CD14-positive monocyte (primary cell): ENCODE measurements around the gene CDK5. TPM values are rescaled to one million over a fixed set of nuclear protein-coding genes. Genes with fewer than 3 reads are reported as not detected.

Source experiments
- DNase-seq, 3 donors: peaks; one replicate each; pipeline ENCODE4 v3.0.0-alpha.2; 2011 to 2022
- H2AFZ ChIP-seq: 2 replicates; pipeline ENCODE4 v1.6.0; 2012; ENCODE audit warnings: mild to moderate bottlenecking, low read depth, low read length, inconsistent platforms; ENCODE audit not compliant: insufficient read depth, poor library complexity, severe bottlenecking
- H3K27ac ChIP-seq, 2 donors: 1 replicate in 1 of 2; 2 replicates in 1 of 2; pipeline ENCODE4 v1.5.1; 2012 to 2013; ENCODE audit warnings: low read length in 2 of 2, control low read depth in 1 of 2, inconsistent platforms in 1 of 2, low read depth in 1 of 2, mild to moderate bottlenecking in 1 of 2
- H3K27me3 ChIP-seq, 2 donors: one replicate each; pipeline versions ENCODE4 v1.6.0 to v1.6.1; 2011 to 2013; ENCODE audit warnings: low read length in 2 of 2; ENCODE audit not compliant: control insufficient read depth in 2 of 2, insufficient read depth in 2 of 2
- H3K36me3 ChIP-seq, 2 donors: replicated peaks in 1 of 2; 1 replicate in 1 of 2; 2 replicates in 1 of 2; pipeline versions ENCODE4 v1.5.1 to v1.6.1; 2012 to 2013; ENCODE audit warnings: low read length in 2 of 2, control low read depth in 1 of 2, inconsistent platforms in 1 of 2, mild to moderate bottlenecking in 1 of 2; ENCODE audit not compliant: insufficient read depth in 2 of 2, control insufficient read depth in 1 of 2
- H3K4me1 ChIP-seq, 2 donors: 1 replicate in 1 of 2; 2 replicates in 1 of 2; pipeline versions ENCODE4 v1.5.1 to v1.6.1; 2012 to 2013; ENCODE audit warnings: low read length in 2 of 2, control low read depth in 1 of 2, inconsistent platforms in 1 of 2, mild to moderate bottlenecking in 1 of 2, moderate library complexity in 1 of 2; ENCODE audit not compliant: insufficient read depth in 2 of 2, control insufficient read depth in 1 of 2
- H3K4me2 ChIP-seq: replicated peaks from 2 replicates; pipeline ENCODE3; 2012; ENCODE audit warnings: low read length, moderate library complexity, mild to moderate bottlenecking; ENCODE audit not compliant: poor library complexity, severe bottlenecking; ENCODE audit errors: extremely low read depth
- H3K4me3 ChIP-seq, 3 experiments: fragments of 200-600 bp in 1 of 3; sonication (generic) in 1 of 3; replicated peaks in 1 of 3; 1 replicate in 2 of 3; 2 replicates in 1 of 3; pipeline ENCODE4 v1.5.1; 2011 to 2013; ENCODE audit warnings: low read length in 3 of 3, mild to moderate bottlenecking in 3 of 3, control low read depth in 2 of 3, low read depth in 2 of 3, inconsistent platforms in 1 of 3, moderate library complexity in 1 of 3
- H3K79me2 ChIP-seq: 2 replicates; pipeline ENCODE4 v1.6.0; 2012; ENCODE audit warnings: mild to moderate bottlenecking, control low read depth, inconsistent platforms, low read length, moderate library complexity; ENCODE audit not compliant: insufficient read depth
- H3K9ac ChIP-seq: 2 replicates; pipeline ENCODE4 v1.6.0; 2017; ENCODE audit warnings: low read length, mild to moderate bottlenecking; ENCODE audit not compliant: insufficient read depth, poor library complexity, severe bottlenecking
- H3K9me3 ChIP-seq, 2 donors: replicated peaks in 1 of 2; 1 replicate in 1 of 2; 2 replicates in 1 of 2; pipeline versions ENCODE4 v1.5.1 to v1.6.1; 2012 to 2013; ENCODE audit warnings: low read length in 2 of 2, control low read depth in 1 of 2; ENCODE audit not compliant: control insufficient read depth in 1 of 2, insufficient read depth in 1 of 2
- H4K20me1 ChIP-seq: 2 replicates; pipeline ENCODE4 v1.6.0; 2012; ENCODE audit warnings: mild to moderate bottlenecking, low read length, control low read depth, moderate library complexity; ENCODE audit not compliant: insufficient read depth
- H3K27ac Mint-ChIP-seq, 7 donors: one replicate each; pipeline ENCODE4 v1.8.0; 2020; ENCODE audit warnings: mild to moderate bottlenecking in 7 of 7, mixed read lengths in 7 of 7, moderate library complexity in 6 of 7, inconsistent platforms in 2 of 7
- H3K27me3 Mint-ChIP-seq, 3 donors: one replicate each; pipeline ENCODE4 v1.8.0; 2021 to 2022; ENCODE audit warnings: low read depth in 3 of 3, mild to moderate bottlenecking in 3 of 3, mixed read lengths in 3 of 3, moderate library complexity in 3 of 3, inconsistent platforms in 1 of 3
- H3K36me3 Mint-ChIP-seq, 2 donors: one replicate each; pipeline ENCODE4 v1.8.0; 2020; ENCODE audit warnings: mixed read lengths in 2 of 2, inconsistent platforms in 1 of 2, mild to moderate bottlenecking in 1 of 2
- H3K4me1 Mint-ChIP-seq: one replicate; pipeline ENCODE4 v1.8.0; 2020; ENCODE audit warnings: mild to moderate bottlenecking, mixed read lengths
- H3K4me3 Mint-ChIP-seq, 2 donors: one replicate each; pipeline ENCODE4 v1.8.0; 2020; ENCODE audit warnings: mild to moderate bottlenecking in 2 of 2, mixed read lengths in 2 of 2, moderate library complexity in 1 of 2
- H3K9me3 Mint-ChIP-seq, 7 donors: one replicate each; pipeline ENCODE4 v1.8.0; 2020 to 2022; ENCODE audit warnings: mixed read lengths in 7 of 7, mild to moderate bottlenecking in 6 of 7, moderate library complexity in 6 of 7, inconsistent platforms in 2 of 7
- CTCF ChIP-seq: fragments of 200-600 bp; IDR thresholded peaks from one replicate; pipeline ENCODE4 v1.8.0; 2022; ENCODE audit warnings: antibody characterized with exemption, mild to moderate bottlenecking
- WGBS: methylation state at CpG from one replicate; pipeline ENCODE4 v1.1.5; 2013; ENCODE audit warnings: missing lambda C conversion rate; ENCODE audit not compliant: insufficient coverage; 5-methylcytosine and 5-hydroxymethylcytosine counted together
- intact Hi-C, 2 donors: fragments of 100-400 bp; cut with micrococcal nuclease; formaldehyde crosslinking; loops; one replicate each; pipeline versions ENCODE4 v1.15.0 to v1.15.1; 2023
- polyA plus RNA-seq, 3 donors: library from polyadenylated mRNA; depleted of rRNA in 1 of 3; unstranded in 2 of 3; stranded (reverse) in 1 of 3; fragments of 300-500 nt in 2 of 3; fragments of >200 nt in 1 of 3; fragmentation: Illumina TruSeq in 2 of 3; gene quantifications; 1 replicate in 2 of 3; 2 replicates in 1 of 3; pipeline ENCODE4 v1.2.3, GENCODE V29; 2012 to 2021

The CDK5 gene
- polyA plus RNA-seq, 3 donors = 14.9 to 31.2 (median 24.9) TPM

DNA sequence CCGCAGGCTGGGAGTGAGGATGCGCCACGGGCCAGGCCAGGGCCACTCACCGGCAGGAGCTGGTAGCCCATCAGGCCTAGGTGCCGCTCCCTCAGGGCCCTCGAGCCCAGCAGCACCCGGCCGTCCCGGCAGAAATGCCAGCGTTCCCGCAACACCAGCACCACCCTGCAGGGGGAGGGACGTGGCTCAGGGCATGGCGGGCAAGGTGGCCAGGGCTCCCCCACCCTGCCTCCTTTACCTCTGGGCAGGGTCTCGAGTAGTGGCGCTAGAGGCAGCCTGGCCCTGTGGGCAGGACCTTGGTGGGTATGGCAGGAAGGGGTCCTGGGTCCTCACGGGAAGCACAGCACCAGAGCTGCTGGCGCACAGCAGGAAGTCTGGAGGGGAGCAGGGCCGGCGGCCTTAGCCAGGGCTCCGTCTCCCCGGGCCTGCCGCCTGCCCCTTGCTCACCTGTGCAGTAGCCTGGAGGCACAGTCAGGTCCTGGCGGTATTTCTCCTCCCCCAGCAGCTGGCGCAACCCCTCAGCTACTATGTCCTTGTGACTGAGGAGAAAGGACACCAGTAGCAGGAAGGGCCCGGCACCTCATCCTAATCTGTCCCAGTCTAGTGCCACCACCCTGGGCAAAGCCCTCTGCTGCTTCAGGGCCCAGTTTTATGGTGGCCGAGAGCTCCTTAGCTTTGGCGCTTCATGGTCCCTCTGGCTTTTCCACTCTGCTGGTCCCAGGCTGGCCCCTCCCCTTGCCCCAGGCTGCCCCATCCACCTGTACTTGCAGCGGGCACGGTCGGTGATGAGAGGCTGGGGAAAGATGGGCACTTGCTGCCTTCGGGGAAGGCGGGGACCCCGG, 19.4 kb upstream of the CDK5 start:
- Mint-ChIP-seq H3K4me3 (no peak overlapping the region), H3K9me3 (peaks cover 0 to 3% (median 0%) of the 10 kb centered on the region in 7 donors), H3K27ac (no peak overlapping the region), H3K4me1 (peaks cover 15% of the 10 kb centered on the region), H3K36me3 (peaks cover 33 to 48% of the 10 kb centered on the region in 2 donors), H3K27me3 (peaks cover 0 to 1% (median 0%) of the 10 kb centered on the region in 3 donors)
- H3K9me3 ChIP-seq = no peaks in the 10 kb centered on the region
- H3K4me1 ChIP-seq = peaks cover 20 to 28% of the 10 kb centered on the region in 2 donors
- peak; percentile 53 for TF ChIP-seq CTCF
- 86% methylated on average over 19 of the region's 33 CpGs for WGBS
- peaks cover 26% of the 10 kb centered on the region for H3K79me2 ChIP-seq
- H3K4me2 ChIP-seq = no peak overlapping the region
- no peak overlapping the region for H2AFZ ChIP-seq
- peaks cover 41 to 54% of the 10 kb centered on the region in 2 donors for H3K36me3 ChIP-seq
- no peak overlapping the region for H3K27ac ChIP-seq
- no peak overlapping the region for H3K4me3 ChIP-seq
- intact Hi-C loops = loop anchor here in 1 of 2 donors (5.0 kb wide), 1 partner anchor 35 kb away; no protein-coding TSS in a partner anchor
- H3K9ac ChIP-seq = no peak overlapping the region
- no peak for DNase-seq
- H4K20me1 ChIP-seq = peaks cover 53% of the 10 kb centered on the region
- no peaks in the 10 kb centered on the region for H3K27me3 ChIP-seq

DNA sequence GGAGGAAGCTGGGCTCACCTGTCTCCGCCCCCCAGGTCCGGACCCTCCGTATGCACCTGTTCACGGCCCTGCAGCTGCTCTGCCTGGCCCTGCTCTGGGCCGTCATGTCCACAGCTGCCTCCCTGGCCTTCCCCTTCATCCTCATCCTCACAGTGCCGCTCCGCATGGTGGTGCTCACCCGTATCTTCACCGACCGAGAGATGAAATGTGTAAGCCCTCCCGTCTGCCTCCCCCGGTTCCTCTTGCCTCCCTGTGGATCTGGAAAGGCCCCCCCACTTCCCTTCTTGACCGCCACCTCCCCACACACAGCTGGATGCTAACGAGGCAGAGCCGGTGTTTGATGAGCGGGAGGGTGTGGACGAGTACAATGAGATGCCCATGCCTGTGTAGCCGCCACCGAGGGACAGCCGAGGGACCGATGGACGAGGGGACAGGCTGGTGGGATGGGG, 18.3 kb upstream of the CDK5 start:
- H3K9ac ChIP-seq = no peak overlapping the region
- Mint-ChIP-seq H3K4me3 (no peak overlapping the region), H3K9me3 (peaks cover 0 to 3% (median 0%) of the 10 kb centered on the region in 7 donors), H3K27ac (peak overlapping the region in 1 of 7 donors; percentile 57), H3K27me3 (peaks cover 0 to 1% (median 0%) of the 10 kb centered on the region in 3 donors), H3K36me3 (peaks cover 42 to 59% of the 10 kb centered on the region in 2 donors), H3K4me1 (peaks cover 13% of the 10 kb centered on the region)
- peaks cover 13 to 17% of the 10 kb centered on the region in 2 donors for H3K4me1 ChIP-seq
- H3K9me3 ChIP-seq = no peaks in the 10 kb centered on the region
- no peak for TF ChIP-seq CTCF
- H3K27me3 ChIP-seq = no peaks in the 10 kb centered on the region
- H3K79me2 ChIP-seq = peaks cover 19% of the 10 kb centered on the region
- H3K27ac ChIP-seq = no peak overlapping the region
- no peak for DNase-seq
- intact Hi-C loops = loop anchor here in 1 of 2 donors (5.0 kb wide), 1 partner anchor 36 kb away; no protein-coding TSS in a partner anchor
- H2AFZ ChIP-seq = no peak overlapping the region
- peaks cover 52 to 65% of the 10 kb centered on the region in 2 donors for H3K36me3 ChIP-seq
- peaks cover 53% of the 10 kb centered on the region for H4K20me1 ChIP-seq
- no peak overlapping the region for H3K4me2 ChIP-seq
- no peak overlapping the region for H3K4me3 ChIP-seq
- WGBS = 92% methylated on average over 12 of the region's 22 CpGs
